SU-DHL-6 (cell line): ENCODE results near the gene MMP7.
A peak's percentile ranks its signal among the peaks of the same experiment; 100 is the strongest.

Source experiments
- H2AFZ ChIP-seq: fragments of 200-600 bp; sonication (generic); 2 replicates; pipeline ENCODE4 v1.6.1; 2014; ENCODE audit warnings: low read depth, mild to moderate bottlenecking, moderate library complexity, mixed read lengths, antibody characterized with exemption, low read length; ENCODE audit not compliant: severe bottlenecking
- H3F3A ChIP-seq: fragments of 200-600 bp; shearing (Covaris generic); 2 replicates; pipeline ENCODE4 v1.6.0; 2016; ENCODE audit warnings: antibody characterized with exemption, mild to moderate bottlenecking; ENCODE audit not compliant: insufficient read depth
- H3K27ac ChIP-seq: fragments of 200-600 bp; sonication (generic); 2 replicates; pipeline ENCODE4 v1.5.1; 2016; ENCODE audit warnings: low read depth, mild to moderate bottlenecking, low read length, moderate library complexity, mixed read lengths
- H3K27me3 ChIP-seq: fragments of 200-600 bp; sonication (generic), shearing (Covaris generic); 2 replicates; pipeline ENCODE4 v1.6.0; 2014; ENCODE audit warnings: mild to moderate bottlenecking, low read length
- H3K36me3 ChIP-seq: fragments of 200-600 bp; sonication (generic); 2 replicates; pipeline ENCODE4 v1.6.1; 2014; ENCODE audit warnings: mild to moderate bottlenecking, low read length, mixed read lengths
- H3K4me2 ChIP-seq: fragments of 300-600, 200-600 bp; shearing (Covaris generic), sonication (generic); 2 replicates; pipeline ENCODE4 v1.6.0; 2014; ENCODE audit warnings: low read length, low read depth, mild to moderate bottlenecking; ENCODE audit not compliant: poor library complexity, severe bottlenecking
- H3K4me3 ChIP-seq: fragments of 200-600 bp; sonication (generic); 2 replicates; pipeline ENCODE4 v1.5.1; 2014; ENCODE audit warnings: antibody characterized with exemption, low read length, mild to moderate bottlenecking, mixed read lengths; ENCODE audit not compliant: insufficient read depth, poor library complexity, severe bottlenecking
- H3K79me2 ChIP-seq: fragments of 200-600 bp; sonication (generic); 2 replicates; pipeline ENCODE4 v1.6.1; 2014; ENCODE audit warnings: mild to moderate bottlenecking, low read length, moderate library complexity; ENCODE audit not compliant: insufficient read depth
- H3K9ac ChIP-seq: fragments of 200-600 bp; sonication (generic); 2 replicates; pipeline ENCODE4 v1.7.0; 2014; ENCODE audit warnings: mild to moderate bottlenecking, low read length
- H3K9me2 ChIP-seq: fragments of 200-600 bp; sonication (generic); replicated peaks from 2 replicates; pipeline ENCODE4 v1.6.1; 2014; ENCODE audit warnings: low read length; ENCODE audit not compliant: insufficient read depth
- H3K9me3 ChIP-seq: fragments of 200-600 bp; sonication (generic); 2 replicates; pipeline ENCODE4 v1.6.1; 2014; ENCODE audit warnings: low read length, mixed read lengths; ENCODE audit not compliant: insufficient read depth
- H4K20me1 ChIP-seq: fragments of 200-600 bp; sonication (generic); 2 replicates; pipeline ENCODE4 v1.6.1; 2014; ENCODE audit warnings: low read depth, mild to moderate bottlenecking, antibody characterized with exemption, low read length, moderate library complexity, mixed read lengths
- EZH2phosphoT487 ChIP-seq: fragments of 200-600 bp; sonication (generic), shearing (Covaris generic); conservative IDR thresholded peaks from 2 replicates; pipeline ENCODE4 v1.6.1; 2018; ENCODE audit warnings: mild to moderate bottlenecking, antibody characterized with exemption, low read length, moderate library complexity, mixed read lengths
- TF ChIP-seq, protein P1 (sequence below): fragments of 200-600 bp; sonication (generic); IDR thresholded peaks from one replicate; pipeline ENCODE4 v1.5.1; 2017; ENCODE audit warnings: antibody characterized with exemption, mild to moderate bottlenecking, low read length, moderate library complexity; ENCODE audit not compliant: insufficient read depth, poor library complexity, severe bottlenecking

The MMP7 gene

DNA sequence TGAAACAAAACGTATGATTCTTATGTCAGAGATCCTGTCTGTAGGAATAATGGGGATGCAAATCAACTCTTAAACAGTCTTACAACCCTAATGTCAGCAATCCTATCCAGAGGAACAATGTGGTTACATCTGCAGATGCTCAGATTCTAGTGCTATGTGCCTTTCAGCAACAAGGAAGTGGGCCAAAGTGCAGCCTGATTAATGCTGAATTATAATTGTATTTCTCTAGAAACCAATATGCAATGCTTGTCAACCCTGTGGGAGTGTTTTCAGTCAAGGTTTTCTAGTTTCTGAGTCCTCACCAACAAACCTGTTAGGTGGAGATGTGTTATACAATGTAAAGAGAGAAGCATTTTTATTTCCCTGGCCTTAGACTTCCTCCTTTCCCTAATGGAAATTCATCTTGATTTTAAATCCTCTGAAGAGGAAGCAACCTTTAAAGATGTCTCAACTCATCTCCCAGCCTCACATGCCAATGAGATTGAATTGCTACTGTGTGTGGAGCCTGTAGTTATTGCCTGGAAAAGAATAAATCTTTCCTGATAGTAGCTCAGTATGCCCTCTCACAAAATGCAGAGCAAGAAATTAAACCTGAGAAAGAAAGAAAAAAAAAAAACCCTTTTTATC is 51.8 kb downstream of the MMP7 start:
- H3K9me2 ChIP-seq = no peaks in the 10 kb centered on the region
- H3K36me3 ChIP-seq = no peaks in the 10 kb centered on the region
- H3K9me3 ChIP-seq = no peaks in the 10 kb centered on the region
- H2AFZ ChIP-seq = no peak overlapping the region
- no peak overlapping the region for H3K9ac ChIP-seq
- no peaks in the 10 kb centered on the region for H3K79me2 ChIP-seq
- no peaks in the 10 kb centered on the region for H3K27me3 ChIP-seq
- H4K20me1 ChIP-seq = no peaks in the 10 kb centered on the region
- 0 out of 2 replicates have a peak overlapping the region, but pooled peaks have one; percentile 2 for H3K27ac ChIP-seq
- H3K4me2 ChIP-seq = no peak overlapping the region
- no peak overlapping the region for H3K4me3 ChIP-seq
- TF ChIP-seq EZH2phosphoT487 = no peak
- TF ChIP-seq, protein P1, sequence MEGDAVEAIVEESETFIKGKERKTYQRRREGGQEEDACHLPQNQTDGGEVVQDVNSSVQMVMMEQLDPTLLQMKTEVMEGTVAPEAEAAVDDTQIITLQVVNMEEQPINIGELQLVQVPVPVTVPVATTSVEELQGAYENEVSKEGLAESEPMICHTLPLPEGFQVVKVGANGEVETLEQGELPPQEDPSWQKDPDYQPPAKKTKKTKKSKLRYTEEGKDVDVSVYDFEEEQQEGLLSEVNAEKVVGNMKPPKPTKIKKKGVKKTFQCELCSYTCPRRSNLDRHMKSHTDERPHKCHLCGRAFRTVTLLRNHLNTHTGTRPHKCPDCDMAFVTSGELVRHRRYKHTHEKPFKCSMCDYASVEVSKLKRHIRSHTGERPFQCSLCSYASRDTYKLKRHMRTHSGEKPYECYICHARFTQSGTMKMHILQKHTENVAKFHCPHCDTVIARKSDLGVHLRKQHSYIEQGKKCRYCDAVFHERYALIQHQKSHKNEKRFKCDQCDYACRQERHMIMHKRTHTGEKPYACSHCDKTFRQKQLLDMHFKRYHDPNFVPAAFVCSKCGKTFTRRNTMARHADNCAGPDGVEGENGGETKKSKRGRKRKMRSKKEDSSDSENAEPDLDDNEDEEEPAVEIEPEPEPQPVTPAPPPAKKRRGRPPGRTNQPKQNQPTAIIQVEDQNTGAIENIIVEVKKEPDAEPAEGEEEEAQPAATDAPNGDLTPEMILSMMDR = no peak
- peaks cover 5% of the 10 kb centered on the region; the same call in 1 of the 2 replicates for H3F3A ChIP-seq

GRCh38 chr11:102476812-102477211 is 53.7 kb downstream of the MMP7 start:
- Histone ChIP-seq H3K36me3 (no peaks in the 10 kb centered on the region), H3K4me3 (no peak overlapping the region)

GRCh38 chr11:102476069-102476468 is 54.5 kb downstream of the MMP7 start:
- H3F3A ChIP-seq = peaks cover 5% of the 10 kb centered on the region; the same call in 1 of the 2 replicates
- no peaks in the 10 kb centered on the region for H3K36me3 ChIP-seq
- H3K27ac ChIP-seq = peak overlapping the region; percentile 84
- TF ChIP-seq, protein P1 = no peak
- no peak for TF ChIP-seq EZH2phosphoT487
- no peaks in the 10 kb centered on the region for H3K9me2 ChIP-seq
- no peaks in the 10 kb centered on the region for H3K9me3 ChIP-seq
- H3K27me3 ChIP-seq = no peaks in the 10 kb centered on the region
- no peaks in the 10 kb centered on the region for H4K20me1 ChIP-seq
- peak overlapping the region; percentile 14 for H3K4me3 ChIP-seq
- no peaks in the 10 kb centered on the region for H3K79me2 ChIP-seq
- peak overlapping the region; percentile 31 for H2AFZ ChIP-seq
- peak overlapping the region; percentile 45 for H3K9ac ChIP-seq
- peak overlapping the region; percentile 55 for H3K4me2 ChIP-seq

More at GRCh38 chr11:102476812-102477211, 53.7 kb downstream of the MMP7 start:
- Histone ChIP-seq H3K79me2 (no peaks in the 10 kb centered on the region), H4K20me1 (no peaks in the 10 kb centered on the region), H3F3A (peaks cover 5% of the 10 kb centered on the region; the same call in 1 of the 2 replicates), H3K4me2 (peak overlapping the region; percentile 55), H3K9ac (peak overlapping the region; percentile 45), H3K9me2 (no peaks in the 10 kb centered on the region), H2AFZ (peak overlapping the region; percentile 31), H3K27ac (peak overlapping the region; percentile 84), H3K9me3 (no peaks in the 10 kb centered on the region), H3K27me3 (no peaks in the 10 kb centered on the region)
- no peak for TF ChIP-seq EZH2phosphoT487
- TF ChIP-seq, protein P1 = no peak
